ENCODE results near the gene HEPACAM. TPM values are rescaled to one million over a fixed set of nuclear protein-coding genes. Genes with fewer than 3 reads are reported as not detected.

The HEPACAM gene
- total RNA-seq, 2 donors from 2014 or later: not detected

DNA sequence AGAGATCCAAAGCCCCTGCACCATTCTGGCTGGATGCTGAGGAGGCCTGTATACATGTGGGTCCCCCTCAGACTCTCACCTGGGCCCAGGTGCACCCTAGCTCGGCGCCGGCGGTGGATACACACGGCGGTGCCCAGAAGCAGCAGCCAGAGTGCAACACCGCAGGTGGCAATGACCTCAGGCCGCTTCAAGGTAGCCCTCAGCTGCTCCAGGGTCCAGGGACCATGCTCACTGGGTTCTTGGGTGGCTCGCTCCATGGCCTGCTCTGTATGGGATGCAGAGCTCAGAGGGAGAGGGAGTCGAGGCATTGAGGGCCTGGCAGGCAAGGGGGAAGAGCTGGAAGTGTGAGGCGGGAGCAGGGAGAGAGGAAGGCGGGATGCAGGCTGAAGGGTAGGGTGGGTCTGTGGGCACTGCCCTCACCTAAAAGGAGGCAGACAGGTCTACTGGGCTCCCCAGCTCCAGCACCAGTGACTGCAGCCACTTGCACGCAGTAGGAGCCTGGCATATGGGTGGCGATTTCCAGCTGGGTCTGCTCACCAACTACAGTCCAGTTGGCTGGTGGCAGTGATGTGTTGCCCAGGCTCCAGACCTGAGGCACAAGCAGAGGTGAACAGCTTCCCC is 42.0 kb downstream of the HEPACAM start:
- Mint-ChIP-seq H3K4me3 (no peak overlapping the region), H3K36me3 (ENCODE audit: insufficient read depth in 2 of 2) (no peaks in the 10 kb centered on the region), H3K27me3 (ENCODE audit: low read depth) (peaks cover 10% of the 10 kb centered on the region), H3K4me1 (ENCODE audit: low read depth) (no peaks in the 10 kb centered on the region), H3K27ac (no peak overlapping the region), H3K9me3 (no peaks in the 10 kb centered on the region)
- ATAC-seq (replicated peaks in 1 of 2): no peak
- no peak for DNase-seq

DNA sequence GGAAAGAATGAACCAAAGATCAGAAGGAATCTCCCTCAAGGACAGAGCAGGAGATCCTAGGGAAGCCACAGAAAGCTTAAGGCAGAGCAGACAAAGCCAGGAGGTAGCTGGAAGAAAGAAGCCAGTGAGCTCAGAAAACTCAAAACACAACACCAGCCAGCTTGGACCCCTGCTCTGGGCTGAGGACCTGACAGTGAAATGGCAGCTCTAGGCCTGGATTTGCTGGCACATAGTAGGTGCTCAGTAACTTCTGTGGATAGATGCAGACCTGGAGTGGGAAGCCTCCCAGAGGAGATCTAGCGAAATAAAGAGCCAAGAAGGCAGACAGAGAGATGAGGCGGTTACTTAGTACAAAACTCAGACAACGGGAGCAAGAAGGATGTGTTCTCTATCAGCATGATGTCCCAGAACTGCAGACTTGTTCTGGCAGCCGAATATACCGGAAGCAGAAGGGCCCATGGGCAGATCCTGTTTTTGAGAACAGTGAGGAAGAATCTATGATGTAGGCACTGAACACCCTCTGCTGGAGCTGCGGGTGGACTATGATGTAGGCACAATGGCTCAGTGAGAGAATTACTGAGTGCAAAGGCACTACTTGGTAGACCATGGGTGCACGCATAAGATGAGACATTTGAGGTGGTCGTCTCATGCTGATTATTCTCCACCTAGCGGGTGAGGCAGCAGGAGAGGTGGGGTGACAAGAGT is 42.9 kb downstream of the HEPACAM start:
- Mint-ChIP-seq H3K4me1 (ENCODE audit: low read depth) (no peaks in the 10 kb centered on the region), H3K27ac (no peak overlapping the region), H3K4me3 (no peak overlapping the region), H3K36me3 (ENCODE audit: insufficient read depth in 2 of 2) (no peaks in the 10 kb centered on the region), H3K27me3 (ENCODE audit: low read depth) (peaks cover 16% of the 10 kb centered on the region), H3K9me3 (no peaks in the 10 kb centered on the region)
- DNase-seq: no peak
- no peak for ATAC-seq (replicated peaks in 1 of 2)

DNA sequence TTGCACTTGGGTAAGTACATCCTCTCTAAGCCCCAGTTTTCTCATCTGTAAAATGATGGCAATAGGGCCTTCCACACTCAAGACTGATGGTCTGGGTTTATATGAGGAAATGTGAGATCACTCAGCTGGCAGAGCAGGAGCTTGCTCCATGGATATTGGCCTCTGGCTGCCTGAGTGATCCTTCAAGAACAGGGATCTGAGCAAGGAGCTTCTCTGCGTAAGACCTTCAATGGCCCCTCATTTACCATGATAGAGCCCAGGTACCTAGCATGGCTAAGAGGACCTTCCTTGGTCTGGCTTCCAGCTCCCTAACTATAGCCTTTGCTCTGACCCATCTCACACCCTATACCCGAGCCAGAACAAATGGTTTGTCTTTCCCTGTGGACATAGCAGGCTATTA is 43.7 kb downstream of the HEPACAM start:
- DNase-seq: no peak
- Mint-ChIP-seq H3K27ac (no peak overlapping the region), H3K4me3 (no peak overlapping the region), H3K4me1 (ENCODE audit: low read depth) (no peaks in the 10 kb centered on the region), H3K36me3 (ENCODE audit: insufficient read depth in 2 of 2) (no peaks in the 10 kb centered on the region), H3K9me3 (no peaks in the 10 kb centered on the region), H3K27me3 (ENCODE audit: low read depth) (peaks cover 16% of the 10 kb centered on the region)
- no peak for ATAC-seq (replicated peaks in 1 of 2)

DNA sequence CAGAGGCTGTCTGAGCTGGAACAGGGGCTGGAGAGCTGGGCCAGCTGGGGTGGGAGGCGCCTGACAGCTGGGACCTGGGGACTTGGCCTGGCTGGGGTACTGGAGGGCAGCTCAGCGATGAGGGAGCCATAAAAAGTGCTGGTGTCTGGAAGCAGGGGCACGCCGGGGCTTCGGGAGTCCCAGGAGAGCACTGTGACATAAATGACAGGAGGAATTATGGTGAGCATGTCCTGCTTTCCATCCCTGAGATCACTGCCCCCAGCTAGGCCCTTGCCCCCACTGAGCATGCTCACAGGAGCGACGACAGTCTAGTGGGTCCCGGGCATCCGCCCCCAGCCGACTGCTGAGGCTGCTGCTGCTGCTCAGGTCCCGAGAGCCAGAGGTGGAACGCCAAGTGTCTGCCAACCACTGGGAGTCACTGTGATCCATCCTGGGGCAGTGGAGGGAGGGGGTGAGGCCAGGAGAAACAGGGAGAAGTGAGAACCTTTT is 44.4 kb downstream of the HEPACAM start:
- H3K4me1 Mint-ChIP-seq (ENCODE audit: low read depth): no peaks in the 10 kb centered on the region
- ATAC-seq (replicated peaks in 1 of 2) (no peak), DNase-seq (no peak)
- H3K4me3 Mint-ChIP-seq: no peak overlapping the region
- H3K36me3 Mint-ChIP-seq (ENCODE audit: insufficient read depth in 2 of 2): no peaks in the 10 kb centered on the region
- H3K27me3 Mint-ChIP-seq (ENCODE audit: low read depth): peaks cover 16% of the 10 kb centered on the region
- H3K27ac Mint-ChIP-seq: no peak overlapping the region
- no peaks in the 10 kb centered on the region for H3K9me3 Mint-ChIP-seq

DNA sequence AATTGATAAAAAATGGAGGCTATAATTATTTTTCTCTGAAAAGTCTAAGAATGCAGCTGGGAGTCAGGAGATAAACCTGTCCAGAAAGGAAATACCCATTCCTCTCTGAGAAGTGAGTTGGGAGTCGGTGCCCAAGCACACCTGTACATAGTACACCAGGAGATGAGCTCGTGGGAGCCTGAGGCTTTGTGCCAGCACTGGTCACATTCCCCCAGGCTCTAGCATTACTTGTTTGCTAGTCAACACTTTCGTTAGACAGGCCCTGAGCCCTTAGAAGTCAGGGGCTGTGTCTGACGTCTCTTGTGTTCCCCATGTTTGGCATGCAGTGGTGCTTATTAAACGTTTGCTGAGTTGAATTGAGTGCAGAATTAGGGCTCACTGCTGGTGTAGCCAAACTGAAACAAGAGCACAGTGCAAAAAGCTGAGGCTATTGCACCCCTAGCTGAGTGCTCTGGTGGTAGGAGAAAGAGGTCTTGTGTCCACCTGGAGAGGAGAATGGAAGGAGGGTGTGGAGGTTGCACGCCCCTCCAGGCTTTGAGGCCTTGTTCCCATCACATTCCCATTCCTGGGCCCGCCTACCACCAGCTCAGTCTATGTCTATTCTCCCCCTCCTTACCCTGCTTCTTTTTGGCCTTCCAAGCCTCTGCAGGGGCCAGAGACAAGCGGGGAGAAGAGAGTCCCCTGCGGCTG is 45.0 kb downstream of the HEPACAM start:
- Mint-ChIP-seq H3K27ac (no peak overlapping the region), H3K4me3 (no peak overlapping the region), H3K27me3 (ENCODE audit: low read depth) (peaks cover 11% of the 10 kb centered on the region)

DNA sequence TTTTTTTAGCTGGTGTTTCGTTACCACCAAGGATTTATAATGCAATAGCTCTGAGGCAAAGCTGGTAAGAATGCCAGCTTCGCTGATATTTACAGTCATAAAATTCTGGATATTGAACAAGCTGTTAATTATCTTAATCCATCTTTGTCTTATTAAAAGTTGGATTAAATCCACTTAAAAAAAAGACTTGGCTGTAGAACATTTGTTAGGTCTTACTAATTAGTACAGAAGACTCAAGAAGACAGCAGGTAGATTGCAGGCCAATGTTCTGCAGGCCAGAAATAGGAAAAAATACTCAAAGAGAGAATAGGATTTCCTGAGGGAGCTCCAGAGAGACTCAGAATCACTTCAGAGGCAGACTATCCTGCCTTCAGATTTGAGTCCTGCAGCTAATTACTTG is 45.7 kb downstream of the HEPACAM start:
- Mint-ChIP-seq H3K36me3 (ENCODE audit: insufficient read depth in 2 of 2) (no peaks in the 10 kb centered on the region), H3K27me3 (ENCODE audit: low read depth) (peaks cover 11% of the 10 kb centered on the region), H3K27ac (no peak overlapping the region), H3K4me3 (no peak overlapping the region), H3K9me3 (no peaks in the 10 kb centered on the region), H3K4me1 (ENCODE audit: low read depth) (no peaks in the 10 kb centered on the region)
- ATAC-seq (replicated peaks in 1 of 2): no peak
- DNase-seq: no peak

More for the DNA sequence above, 45.0 kb downstream of the HEPACAM start:
- no peak for DNase-seq
- no peaks in the 10 kb centered on the region for H3K9me3 Mint-ChIP-seq
- no peak for ATAC-seq (replicated peaks in 1 of 2)
- no peaks in the 10 kb centered on the region for H3K36me3 Mint-ChIP-seq (ENCODE audit: insufficient read depth in 2 of 2)
- H3K4me1 Mint-ChIP-seq (ENCODE audit: low read depth): no peaks in the 10 kb centered on the region

DNA sequence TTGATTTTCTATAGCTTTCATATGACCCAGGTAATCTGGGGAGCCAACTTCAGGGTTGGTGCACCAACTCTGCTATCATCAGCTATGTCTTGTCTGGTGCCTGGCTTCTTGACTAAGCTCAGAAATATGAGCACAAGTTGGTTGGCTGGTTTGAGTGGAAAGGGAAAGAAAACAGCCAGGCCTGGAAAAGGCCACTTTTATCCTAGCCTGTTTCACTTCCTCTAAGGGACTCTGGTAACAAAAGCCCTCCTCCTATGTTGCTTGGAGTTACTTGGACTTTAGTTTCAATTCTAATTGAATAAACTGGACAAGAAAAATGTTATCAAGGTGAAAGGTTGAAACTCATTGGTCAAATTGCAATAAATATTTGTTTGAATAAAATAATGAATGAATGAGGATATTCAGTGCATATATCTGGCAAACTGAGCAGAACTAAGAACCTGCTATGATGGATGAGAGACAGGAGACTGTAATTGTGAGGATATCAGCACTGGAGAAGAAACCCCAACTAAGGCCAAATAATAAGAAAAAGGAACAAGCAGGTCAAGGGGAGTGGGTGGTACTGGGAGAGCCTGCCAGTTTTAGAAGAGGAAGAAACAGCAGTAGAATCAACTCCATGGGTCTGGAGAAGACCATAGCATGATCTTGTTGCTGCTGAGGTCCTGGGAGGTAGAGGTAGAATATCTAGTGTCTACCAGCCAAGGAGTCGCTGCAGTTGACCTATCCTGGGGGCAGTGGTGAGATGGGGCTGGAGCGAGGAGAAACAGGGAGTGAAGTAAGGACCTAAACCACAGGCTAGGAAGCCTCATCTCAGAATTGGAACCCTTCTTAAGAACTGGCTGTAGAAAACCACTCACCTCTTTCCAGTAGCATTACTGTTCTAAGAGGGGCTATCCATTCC is 46.4 kb downstream of the HEPACAM start:
- Mint-ChIP-seq H3K9me3 (no peaks in the 10 kb centered on the region), H3K36me3 (ENCODE audit: insufficient read depth in 2 of 2) (no peaks in the 10 kb centered on the region), H3K27me3 (ENCODE audit: low read depth) (peaks cover 11% of the 10 kb centered on the region), H3K27ac (no peak overlapping the region), H3K4me1 (ENCODE audit: low read depth) (no peaks in the 10 kb centered on the region), H3K4me3 (no peak overlapping the region)
- ATAC-seq (replicated peaks in 1 of 2) (no peak), DNase-seq (no peak)

DNA sequence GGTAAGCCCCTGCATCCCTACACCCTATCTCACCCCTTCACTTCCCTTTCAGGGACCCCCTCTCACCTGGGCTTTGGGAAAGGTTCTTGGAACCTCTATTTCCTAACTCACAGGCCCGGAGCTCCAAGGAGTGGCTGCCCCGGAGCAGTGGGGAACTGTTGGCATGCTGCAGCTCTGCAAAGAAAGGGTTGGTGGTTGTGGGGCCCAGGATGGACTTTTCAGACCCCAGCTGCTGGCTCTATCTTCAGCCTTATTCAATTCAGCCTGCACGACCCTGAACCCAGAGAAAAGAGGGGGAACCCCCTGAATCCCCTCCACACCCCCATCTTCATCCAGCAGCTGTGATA is 48.2 kb downstream of the HEPACAM start:
- no peaks in the 10 kb centered on the region for H3K36me3 Mint-ChIP-seq (ENCODE audit: insufficient read depth in 2 of 2)
- no peaks in the 10 kb centered on the region for H3K9me3 Mint-ChIP-seq
- H3K27ac Mint-ChIP-seq: no peak overlapping the region
- DNase-seq (no peak), ATAC-seq (replicated peaks in 1 of 2) (no peak)
- no peaks in the 10 kb centered on the region for H3K4me1 Mint-ChIP-seq (ENCODE audit: low read depth)
- H3K27me3 Mint-ChIP-seq (ENCODE audit: low read depth): peaks cover 11% of the 10 kb centered on the region
- no peak overlapping the region for H3K4me3 Mint-ChIP-seq

DNA sequence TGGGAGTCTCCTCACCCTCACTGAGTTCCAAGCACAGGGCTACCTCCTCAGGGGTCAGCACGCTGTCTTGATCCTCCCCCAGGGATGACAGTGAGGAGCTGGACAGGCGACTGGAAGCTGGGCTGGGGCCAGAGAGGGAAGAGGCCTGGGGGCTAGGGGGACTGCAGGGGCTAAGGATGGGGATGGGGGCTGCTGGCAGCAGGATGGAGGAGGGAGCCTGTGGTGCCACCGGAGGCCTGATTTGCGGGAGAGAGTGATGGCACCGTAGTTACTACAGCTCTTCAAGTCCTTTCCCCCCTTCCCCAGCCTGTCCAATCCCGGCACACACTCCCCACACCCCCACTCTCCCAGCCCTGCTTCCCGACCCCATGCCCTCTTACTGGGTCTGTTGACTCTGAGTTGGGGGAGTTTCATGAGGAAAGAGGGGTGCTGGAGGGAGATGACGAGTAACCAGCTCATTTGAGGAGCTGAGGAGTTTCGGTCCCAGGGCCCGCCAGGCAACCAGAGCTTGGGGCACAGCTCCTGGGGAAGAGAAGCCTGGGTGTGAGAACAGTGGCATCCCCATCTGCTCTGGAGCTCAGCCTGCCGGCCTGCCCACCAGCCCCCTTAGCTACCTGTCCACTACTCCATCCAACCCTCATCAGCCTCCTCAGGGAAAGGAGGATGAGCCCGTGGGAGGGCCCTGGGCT is 48.7 kb downstream of the HEPACAM start:
- Mint-ChIP-seq H3K27me3 (ENCODE audit: low read depth) (peaks cover 11% of the 10 kb centered on the region), H3K4me1 (ENCODE audit: low read depth) (no peaks in the 10 kb centered on the region), H3K27ac (no peak overlapping the region), H3K9me3 (no peaks in the 10 kb centered on the region), H3K4me3 (no peak overlapping the region), H3K36me3 (ENCODE audit: insufficient read depth in 2 of 2) (no peaks in the 10 kb centered on the region)
- ATAC-seq (replicated peaks in 1 of 2): no peak
- no peak for DNase-seq

DNA sequence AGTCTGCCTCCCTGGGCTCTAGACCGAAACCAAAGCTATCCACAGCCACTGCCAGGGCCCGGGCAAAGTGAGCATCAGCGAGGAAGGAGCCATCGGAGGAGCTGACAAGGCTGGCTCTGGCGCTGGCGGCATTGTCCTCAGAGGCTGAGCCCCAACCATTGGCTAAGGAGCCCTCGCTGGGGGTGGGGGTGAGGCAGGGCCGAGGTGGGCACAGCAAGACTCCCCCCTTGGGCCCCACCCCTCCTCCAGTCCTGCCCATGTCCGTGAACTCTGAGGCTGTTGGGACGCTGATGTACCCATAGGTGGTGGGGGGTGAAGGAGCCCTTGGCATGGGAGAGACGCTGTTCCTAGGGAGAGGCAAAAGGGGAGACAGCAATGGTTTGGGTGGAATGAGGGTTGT is 49.4 kb downstream of the HEPACAM start:
- Mint-ChIP-seq H3K4me3 (no peak overlapping the region), H3K27ac (no peak overlapping the region), H3K27me3 (ENCODE audit: low read depth) (peaks cover 11% of the 10 kb centered on the region), H3K4me1 (ENCODE audit: low read depth) (no peaks in the 10 kb centered on the region), H3K36me3 (ENCODE audit: insufficient read depth in 2 of 2) (no peaks in the 10 kb centered on the region), H3K9me3 (no peaks in the 10 kb centered on the region)
- DNase-seq: no peak
- no peak for ATAC-seq (replicated peaks in 1 of 2)

DNA sequence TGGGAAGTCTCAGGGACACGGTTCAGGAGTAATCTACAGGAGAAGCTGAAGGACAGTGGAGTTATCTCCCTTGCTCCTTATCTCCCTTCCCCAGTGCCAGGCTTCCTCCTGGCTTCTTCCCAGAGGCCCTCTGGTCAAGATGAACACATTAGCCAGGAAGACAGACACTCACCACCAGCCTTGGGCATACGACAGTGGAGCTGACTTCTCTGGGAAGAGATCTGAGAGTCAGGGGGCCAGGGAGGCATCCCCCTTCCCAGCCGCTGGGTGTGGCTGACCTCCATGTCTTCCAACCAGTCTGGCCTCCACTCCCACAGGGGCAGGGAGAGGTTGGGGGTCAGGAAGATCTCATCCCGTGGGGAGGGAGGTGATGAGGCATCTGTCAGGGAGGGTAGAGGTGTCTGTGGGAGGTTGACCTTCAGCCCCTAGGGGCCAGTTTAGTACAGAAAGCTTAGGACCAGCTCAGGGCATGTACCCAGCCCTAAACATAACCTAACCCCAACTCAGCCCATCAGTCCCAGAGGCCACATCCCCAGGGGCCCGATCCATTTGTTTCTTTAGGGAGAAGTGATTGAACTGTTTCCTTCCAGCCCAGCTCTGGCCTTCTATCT is 50.9 kb downstream of the HEPACAM start:
- Mint-ChIP-seq H3K27ac (no peak overlapping the region), H3K4me3 (no peak overlapping the region), H3K27me3 (ENCODE audit: low read depth) (peaks cover 11% of the 10 kb centered on the region), H3K36me3 (ENCODE audit: insufficient read depth in 2 of 2) (no peaks in the 10 kb centered on the region), H3K4me1 (ENCODE audit: low read depth) (no peaks in the 10 kb centered on the region), H3K9me3 (no peaks in the 10 kb centered on the region)
- no peak for DNase-seq
- no peak for ATAC-seq (replicated peaks in 1 of 2)

DNA sequence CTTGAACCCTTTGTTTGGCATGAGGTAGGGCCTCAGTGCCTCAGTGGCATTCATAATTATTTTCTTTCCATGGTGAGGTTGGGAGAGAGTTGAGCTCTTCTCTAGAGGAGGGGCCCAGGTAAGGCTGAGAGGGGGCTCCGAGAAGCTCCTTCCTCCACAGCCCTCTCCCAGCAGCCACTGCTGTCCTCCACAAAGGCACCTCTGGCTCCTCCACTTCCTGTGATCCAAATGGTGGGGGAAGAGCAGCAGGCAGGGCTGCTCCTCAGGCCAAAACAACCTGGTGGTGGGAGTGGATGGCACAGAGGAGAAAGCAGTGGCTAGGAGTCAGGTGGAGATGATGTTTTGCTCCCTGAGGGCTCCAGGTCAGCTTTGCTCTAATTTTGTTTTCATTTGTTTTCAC is 51.5 kb downstream of the HEPACAM start:
- Mint-ChIP-seq H3K27ac (no peak overlapping the region), H3K4me1 (ENCODE audit: low read depth) (no peaks in the 10 kb centered on the region), H3K9me3 (no peaks in the 10 kb centered on the region), H3K27me3 (ENCODE audit: low read depth) (peaks cover 9% of the 10 kb centered on the region), H3K36me3 (ENCODE audit: insufficient read depth in 2 of 2) (no peaks in the 10 kb centered on the region), H3K4me3 (no peak overlapping the region)
- no peak for DNase-seq
- ATAC-seq (replicated peaks in 1 of 2): no peak
